22Rv1 (cell line): ENCODE data around the gene UQCRHL.
A peak's percentile ranks its signal among the peaks of the same experiment; 100 is the strongest.

Experiments
- H3K27ac ChIP-seq: fragments of 450-650 bp; 2 replicates; pipeline ENCODE4 v1.5.1; 2017
- ZFX ChIP-seq: fragments of 450-650 bp; IDR thresholded peaks from 2 replicates; pipeline ENCODE4 v1.6.1; 2017; ENCODE audit warnings: antibody characterized with exemption, borderline replicate concordance
- TF ChIP-seq, protein P1 (sequence below): fragments of 450-650 bp; IDR thresholded peaks from 2 replicates; pipeline ENCODE4 v1.5.1; 2017; ENCODE audit warnings: mild to moderate bottlenecking

The UQCRHL gene

DNA sequence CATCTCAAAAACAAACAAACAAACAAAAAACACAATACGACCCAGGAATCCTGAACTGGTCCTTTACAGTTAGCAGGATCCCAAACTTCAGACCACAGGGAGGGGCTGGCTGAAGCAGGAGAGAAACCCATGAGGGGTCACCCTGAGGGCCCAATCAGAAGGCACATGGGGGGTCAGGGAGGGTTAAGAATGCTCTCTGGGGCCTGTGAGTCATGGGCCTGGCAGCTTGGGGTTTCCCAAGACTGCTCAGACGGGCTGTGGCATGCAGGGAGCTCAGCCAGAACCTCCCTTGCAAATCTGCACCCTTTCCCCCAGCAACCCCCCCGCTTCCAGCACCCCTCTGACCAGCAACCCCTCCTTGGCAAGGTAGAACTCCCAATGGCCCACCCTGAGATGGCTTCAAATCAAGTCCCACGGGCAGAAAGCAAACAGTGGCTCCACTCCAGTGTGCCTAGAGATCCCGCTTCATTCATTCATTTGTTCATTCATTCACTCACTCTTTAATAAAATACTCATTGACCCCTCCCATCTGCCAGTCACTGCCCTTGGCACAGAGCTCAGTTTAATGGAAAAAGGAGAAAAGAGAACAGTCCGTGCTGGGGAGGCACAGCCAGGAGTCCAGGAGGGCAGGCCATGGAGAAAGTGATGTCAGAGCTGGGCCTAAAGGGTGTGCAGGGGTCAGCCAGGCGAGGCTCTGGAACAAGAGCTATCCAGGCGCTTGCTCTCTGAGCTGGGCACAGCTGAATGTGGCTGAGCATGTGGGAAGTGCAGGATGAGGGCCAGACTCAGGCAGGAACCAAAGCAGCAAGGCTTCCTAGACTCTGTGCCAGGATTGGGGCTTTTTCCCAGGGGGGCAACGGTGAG is 8.2 kb downstream of the UQCRHL start:
- peak overlapping the region; percentile 90 for H3K27ac ChIP-seq
- TF ChIP-seq, protein P1, sequence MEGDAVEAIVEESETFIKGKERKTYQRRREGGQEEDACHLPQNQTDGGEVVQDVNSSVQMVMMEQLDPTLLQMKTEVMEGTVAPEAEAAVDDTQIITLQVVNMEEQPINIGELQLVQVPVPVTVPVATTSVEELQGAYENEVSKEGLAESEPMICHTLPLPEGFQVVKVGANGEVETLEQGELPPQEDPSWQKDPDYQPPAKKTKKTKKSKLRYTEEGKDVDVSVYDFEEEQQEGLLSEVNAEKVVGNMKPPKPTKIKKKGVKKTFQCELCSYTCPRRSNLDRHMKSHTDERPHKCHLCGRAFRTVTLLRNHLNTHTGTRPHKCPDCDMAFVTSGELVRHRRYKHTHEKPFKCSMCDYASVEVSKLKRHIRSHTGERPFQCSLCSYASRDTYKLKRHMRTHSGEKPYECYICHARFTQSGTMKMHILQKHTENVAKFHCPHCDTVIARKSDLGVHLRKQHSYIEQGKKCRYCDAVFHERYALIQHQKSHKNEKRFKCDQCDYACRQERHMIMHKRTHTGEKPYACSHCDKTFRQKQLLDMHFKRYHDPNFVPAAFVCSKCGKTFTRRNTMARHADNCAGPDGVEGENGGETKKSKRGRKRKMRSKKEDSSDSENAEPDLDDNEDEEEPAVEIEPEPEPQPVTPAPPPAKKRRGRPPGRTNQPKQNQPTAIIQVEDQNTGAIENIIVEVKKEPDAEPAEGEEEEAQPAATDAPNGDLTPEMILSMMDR = no peak
- TF ChIP-seq ZFX = no peak

DNA sequence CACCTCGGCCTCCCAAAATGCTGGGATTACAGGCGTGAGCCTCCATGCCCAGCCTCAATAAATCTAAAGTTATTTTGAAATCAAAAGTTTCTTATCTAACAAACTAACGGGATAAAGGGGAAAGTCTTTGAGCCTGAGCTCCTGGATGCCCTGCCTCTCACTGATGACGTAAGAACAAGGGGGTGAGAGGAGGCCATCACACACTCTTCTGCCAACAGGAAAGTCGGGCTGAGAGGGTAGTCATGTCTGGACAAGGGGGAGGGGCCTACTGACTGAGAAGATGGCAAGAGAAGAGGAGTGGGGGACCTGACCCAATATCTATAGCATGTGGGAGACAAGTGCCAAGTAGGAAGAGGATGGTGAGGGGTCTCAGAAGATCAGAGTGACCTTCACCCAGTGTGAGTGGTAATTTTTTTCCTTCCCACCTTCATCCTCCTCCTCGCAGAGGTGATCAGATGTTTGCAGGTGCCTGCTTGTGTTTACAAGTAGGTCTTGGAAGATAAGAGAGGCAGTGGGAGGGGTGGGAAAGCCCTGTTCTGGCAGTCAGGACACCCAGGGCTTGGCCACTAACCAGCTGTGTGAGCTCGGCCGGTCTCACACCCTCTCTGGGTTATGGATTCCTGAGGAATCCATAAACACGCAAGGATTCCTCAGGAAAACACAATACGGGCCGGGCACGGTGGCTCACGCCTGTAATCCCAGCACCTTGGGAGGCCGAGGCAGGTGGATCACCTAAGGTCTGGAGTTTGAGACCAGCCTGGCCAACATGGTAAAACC is 9.6 kb downstream of the UQCRHL start:
- peak overlapping the region; percentile 90 for H3K27ac ChIP-seq
- TF ChIP-seq ZFX = no peak
- TF ChIP-seq, protein P1 = no peak

DNA sequence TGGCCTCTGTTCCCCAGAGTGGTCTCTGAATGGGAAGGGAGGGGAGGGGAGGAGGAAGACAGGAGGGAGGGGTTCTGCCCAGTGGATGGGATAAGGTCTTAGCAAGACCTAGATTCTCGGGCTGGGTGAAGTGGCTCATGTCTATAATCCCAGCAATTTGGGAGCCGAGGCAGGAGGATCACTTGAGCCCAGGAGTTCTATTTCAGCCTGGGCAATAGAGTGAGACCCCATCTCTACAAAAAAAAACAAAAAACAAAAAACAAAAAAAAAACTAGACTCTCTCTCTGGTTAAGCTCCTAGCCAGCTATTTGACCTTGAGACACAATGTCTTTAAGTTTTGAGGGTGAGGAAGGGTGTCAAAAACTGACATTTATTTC is 11.4 kb downstream of the UQCRHL start:
- H3K27ac ChIP-seq = peak overlapping the region; percentile 90
- TF ChIP-seq ZFX = no peak
- TF ChIP-seq, protein P1 = no peak

DNA sequence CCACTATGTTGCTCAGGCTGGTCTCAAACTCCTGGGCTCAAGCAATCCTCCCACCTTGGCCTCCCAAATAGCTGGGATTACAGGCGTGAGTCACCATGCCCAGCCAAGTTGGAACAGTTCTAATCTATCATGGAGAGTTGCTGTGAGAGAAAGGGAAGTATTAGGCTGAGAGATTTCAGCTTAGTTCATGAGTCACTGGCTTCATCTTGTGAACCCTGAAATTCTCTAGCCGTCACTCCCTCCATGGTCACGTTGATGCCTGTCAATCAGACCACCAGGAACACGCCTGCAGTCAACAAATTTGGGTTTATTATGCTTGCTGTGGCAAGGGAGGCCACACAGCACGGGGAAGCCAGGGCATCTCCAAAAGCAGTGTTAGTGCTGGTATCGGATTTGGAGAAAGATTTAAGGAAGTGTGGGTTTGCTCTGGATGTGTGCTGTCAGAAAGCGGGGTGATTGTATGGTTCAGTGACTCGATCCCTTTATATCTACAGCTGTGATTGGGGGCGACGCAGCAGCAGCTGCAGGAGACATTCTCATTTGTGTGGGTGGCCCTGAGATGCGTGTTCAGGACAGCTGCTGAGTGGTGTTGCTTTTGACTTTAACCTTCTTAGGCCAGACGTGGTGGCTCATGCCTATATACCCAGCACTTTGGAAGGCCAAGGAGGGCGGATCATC is 18.7 kb downstream of the UQCRHL start:
- TF ChIP-seq ZFX = no peak
- TF ChIP-seq, protein P1 = no peak
- no peak overlapping the region for H3K27ac ChIP-seq

DNA sequence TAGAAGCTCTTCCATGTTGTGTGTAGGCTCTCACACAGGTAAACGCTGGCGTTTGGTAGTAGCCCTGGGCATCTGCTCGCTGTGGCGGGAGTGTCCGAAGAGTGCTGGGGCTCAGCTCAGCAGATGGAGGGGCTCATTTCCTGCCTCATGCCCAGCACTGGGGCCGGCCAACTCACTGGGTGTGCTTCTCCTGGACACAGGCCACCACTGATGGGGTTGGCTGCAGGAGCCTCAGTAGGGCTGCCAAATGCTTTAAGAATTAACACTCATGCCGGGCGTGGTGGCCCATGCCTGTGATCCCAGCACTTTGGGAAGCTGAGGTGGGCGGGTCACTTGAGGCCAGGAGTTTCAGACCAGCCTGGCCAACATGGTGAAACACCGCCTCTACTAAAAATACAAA is 20.9 kb downstream of the UQCRHL start:
- H3K27ac ChIP-seq = no peak overlapping the region
- TF ChIP-seq ZFX = no peak
- TF ChIP-seq, protein P1 = no peak

DNA sequence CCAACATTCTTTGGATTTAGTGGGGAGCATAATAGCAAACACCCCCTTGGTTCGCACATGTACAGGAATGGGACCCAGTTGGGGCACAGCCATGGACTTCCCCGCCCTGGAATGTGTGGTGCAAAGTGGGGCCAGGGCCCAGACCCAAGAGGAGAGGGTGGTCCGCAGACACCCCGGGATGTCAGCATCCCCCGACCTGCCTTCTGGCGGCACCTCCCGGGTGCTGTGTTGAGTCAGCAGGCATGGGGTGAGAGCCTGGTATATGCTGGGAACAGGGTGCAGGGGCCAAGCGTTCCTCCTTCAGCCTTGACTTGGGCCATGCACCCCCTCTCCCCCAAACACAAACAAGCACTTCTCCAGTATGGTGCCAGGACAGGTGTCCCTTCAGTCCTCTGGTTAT is 21.8 kb downstream of the UQCRHL start:
- no peak overlapping the region for H3K27ac ChIP-seq
- TF ChIP-seq, protein P1 = no peak
- TF ChIP-seq ZFX = no peak
